Activated CD8-positive, alpha-beta memory T cell treated with anti-CD3 and anti-CD28 coated beads, Interleukin-2, amount 10 ng/mL, durations not matched to agents 7 days and 5 days (primary cell): ENCODE measurements around the gene ACVR2A. TPM values are rescaled to one million over a fixed set of nuclear protein-coding genes. Genes with fewer than 3 reads are reported as not detected.

Experiments
- ATAC-seq: fragments of 150-1000 bp; cut with Tn5 transposase; one replicate; pipeline ENCODE4 v1.10.0; 2021; ENCODE audit warnings: moderate library complexity
- CTCF ChIA-PET: fragments of 350-600 bp; sonication (Branson Sonifier 250); formaldehyde crosslinking; loops from one replicate; lab custom pipeline; 2021; ENCODE audit warnings: antibody characterized with exemption; lab: Charles Lee
- DNase-seq: peaks from one replicate; pipeline ENCODE4 v3.0.0-alpha.2; 2020
- H3K27ac Mint-ChIP-seq: one replicate; pipeline ENCODE4 v1.8.0; 2021; ENCODE audit warnings: mild to moderate bottlenecking, mixed read lengths
- H3K27me3 Mint-ChIP-seq: one replicate; pipeline ENCODE4 v1.8.0; 2021; ENCODE audit warnings: mixed read lengths
- H3K36me3 Mint-ChIP-seq: one replicate; pipeline ENCODE4 v1.8.0; 2021; ENCODE audit warnings: mild to moderate bottlenecking, mixed read lengths
- H3K4me1 Mint-ChIP-seq: one replicate; pipeline ENCODE4 v1.8.0; 2021; ENCODE audit warnings: mixed read lengths
- H3K4me3 Mint-ChIP-seq: one replicate; pipeline ENCODE4 v1.8.0; 2021; ENCODE audit warnings: mild to moderate bottlenecking, moderate library complexity, mixed read lengths
- H3K9me3 Mint-ChIP-seq: one replicate; pipeline ENCODE4 v1.8.0; 2022; ENCODE audit warnings: low read depth, mixed read lengths
- total RNA-seq, 2 experiments: library from RNA; stranded (reverse); gene quantifications; one replicate each; pipeline ENCODE4 v1.2.3, GENCODE V29; 2021

ACVR2A gene
- total RNA-seq, 2 experiments from 2014 or later: 1.5 to 1.6 TPM

DNA sequence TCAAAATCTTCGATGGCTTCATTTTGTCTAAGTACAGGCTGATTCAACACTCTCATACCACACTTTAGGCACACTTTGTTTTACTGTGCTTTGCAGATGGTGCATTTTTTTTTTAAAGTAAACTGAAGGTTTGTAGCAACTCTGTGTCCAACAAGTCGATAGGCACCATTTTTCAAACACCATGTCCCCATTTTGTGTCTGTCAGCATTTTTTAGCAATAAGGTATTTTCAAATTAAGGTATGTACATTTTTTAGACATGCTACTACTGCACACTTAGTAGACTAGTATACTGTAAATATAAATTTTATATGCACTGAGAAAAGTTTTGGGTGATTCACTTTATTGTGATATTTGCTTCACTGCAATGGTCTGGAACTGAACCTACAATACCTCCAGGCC lies 131.3 kb downstream of the ACVR2A start:
- DNase-seq (no peak), ATAC-seq (no peak)
- Mint-ChIP-seq H3K9me3 (peaks cover 3% of the 10 kb centered on the region), H3K36me3 (peaks cover 20% of the 10 kb centered on the region), H3K4me3 (no peak overlapping the region), H3K27ac (no peak overlapping the region), H3K27me3 (no peaks in the 10 kb centered on the region), H3K4me1 (peaks cover 3% of the 10 kb centered on the region)
- CTCF ChIA-PET: no interaction called here

DNA sequence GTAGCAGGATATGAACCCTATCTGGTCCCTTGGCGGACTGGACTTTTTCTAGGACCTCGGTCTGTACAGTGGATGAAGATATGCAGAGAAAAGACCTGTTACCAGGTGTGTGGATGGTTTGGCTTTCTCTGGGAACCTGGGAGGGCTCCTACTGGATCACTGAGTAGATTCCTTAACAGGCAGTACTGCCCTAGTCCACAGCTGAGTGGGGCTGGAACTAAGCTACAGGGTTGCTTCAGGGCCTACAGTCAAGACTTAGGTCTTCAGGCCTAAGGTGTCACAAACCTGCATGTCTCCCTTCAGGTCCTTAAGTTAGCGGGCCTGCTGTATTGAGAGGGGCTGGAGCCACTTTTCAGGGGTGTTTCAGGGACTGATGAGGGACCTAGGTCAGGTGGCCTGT lies 132.8 kb downstream of the ACVR2A start:
- Mint-ChIP-seq H3K9me3 (peaks cover 3% of the 10 kb centered on the region), H3K36me3 (peaks cover 20% of the 10 kb centered on the region), H3K4me3 (no peak overlapping the region), H3K4me1 (peaks cover 3% of the 10 kb centered on the region), H3K27ac (no peak overlapping the region), H3K27me3 (no peaks in the 10 kb centered on the region)
- no peak for ATAC-seq
- CTCF ChIA-PET: no interaction called here
- DNase-seq: no peak

Other genes starting within 250 kb of the ACVR2A start
- gene ORC4, start 175.7 kb downstream of the ACVR2A start, total RNA-seq: 10 to 100 TPM; 23.0 to 26.8 TPM
- 10 to 100 TPM; 24.6 to 44.8 TPM for gene MBD5, start 176.1 kb downstream of the ACVR2A start, total RNA-seq